ENCODE data around the gene ITSN2.
"Not testable (repeated sequence)": the region's sequence is repeated elsewhere in the genome, so short reads cannot be mapped to it uniquely, and the experiment has no call there.

Gene ITSN2

DNA sequence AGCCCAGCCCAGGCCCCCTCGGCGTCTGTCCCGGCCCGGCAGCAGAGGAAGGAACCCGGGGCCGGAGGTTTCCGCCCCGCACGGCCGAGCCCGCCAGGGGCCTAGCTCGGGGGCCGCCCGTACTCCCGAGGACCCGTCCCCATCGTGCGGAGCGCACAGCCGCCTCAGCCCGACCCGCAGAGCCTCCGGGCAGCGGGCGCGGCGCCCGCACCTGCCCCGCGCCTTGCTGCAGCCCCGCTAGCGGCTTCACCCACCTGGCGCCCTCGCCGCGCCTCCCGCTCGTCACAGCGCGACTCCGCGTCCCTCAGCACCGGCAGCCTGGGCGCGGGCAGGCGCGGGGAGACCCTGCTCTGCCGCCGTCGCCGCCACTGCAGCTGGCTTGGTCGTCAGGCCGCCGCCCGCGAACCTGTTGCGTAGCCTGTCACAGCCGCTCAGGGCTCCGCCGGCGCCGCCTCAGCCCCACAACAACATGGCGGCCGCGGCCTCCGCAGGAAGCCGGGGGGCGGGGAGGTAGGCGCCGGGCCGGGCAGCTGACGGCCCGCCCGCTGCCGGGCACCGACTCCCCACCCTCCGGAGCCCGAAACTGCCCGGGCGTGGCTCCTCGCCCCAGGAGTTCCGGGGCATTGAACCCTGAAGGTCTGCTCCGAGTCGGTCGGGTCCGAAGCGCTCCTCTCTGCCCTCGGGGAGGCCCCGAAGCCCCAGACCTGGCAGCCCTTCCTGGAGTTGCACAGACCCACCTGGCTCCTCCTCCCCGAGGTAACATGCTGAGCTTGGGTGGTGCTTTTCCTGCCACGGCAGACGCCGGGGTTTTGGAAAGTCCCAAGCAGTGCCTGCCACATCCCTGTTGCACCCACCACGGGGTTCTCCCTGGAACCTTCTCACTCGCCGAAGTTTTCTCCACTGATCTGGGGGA is at the start of gene ITSN2:
Gene ITSN2 (minus strand): TSS at position 487 of the 913 bp plus-strand sequence. CDS start 32,454 bp downstream, outside the sequence.
- DNase-seq, result peak; percentile 89

DNA sequence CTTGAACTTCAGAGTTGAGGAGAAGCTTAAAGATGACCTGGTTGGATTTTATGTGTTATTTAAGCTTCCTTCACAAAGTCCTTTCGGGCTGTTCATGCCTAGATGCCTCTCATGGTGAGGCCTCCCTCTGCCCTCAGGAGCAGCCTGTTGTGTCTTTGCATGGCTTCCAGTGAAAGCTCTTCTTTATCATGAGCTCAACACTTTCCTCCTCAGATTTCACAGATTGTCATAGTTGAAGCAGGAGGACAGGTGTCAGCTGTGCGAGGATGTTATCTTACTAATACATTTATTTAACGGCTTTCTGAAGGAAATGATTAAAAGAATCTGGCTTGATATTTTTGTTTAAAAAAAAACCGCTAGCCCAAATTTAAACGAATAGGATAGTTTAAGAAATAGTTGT is 48.8 kb upstream of the ITSN2 start:
- DNase-seq, result no peak

DNA sequence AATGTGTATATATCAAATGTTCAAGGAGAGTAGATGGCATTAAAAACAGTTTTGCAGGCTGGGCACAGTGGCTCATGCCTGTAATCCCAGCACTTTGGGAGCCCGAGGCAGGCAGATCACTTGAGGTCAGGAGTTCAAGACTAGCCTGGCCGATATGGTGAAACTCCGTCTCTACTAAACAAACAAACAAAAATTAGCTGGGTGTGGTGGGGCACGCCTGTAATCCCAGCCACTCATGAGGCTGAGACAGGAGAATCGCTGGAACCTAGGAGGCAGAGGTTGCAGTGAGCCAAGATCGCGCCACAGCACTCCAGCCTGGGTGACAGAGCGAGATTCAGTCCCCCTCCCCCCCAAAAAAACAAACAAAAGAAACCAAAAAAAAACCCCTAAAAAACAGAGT is 48.4 kb upstream of the ITSN2 start:
- DNase-seq, result not testable (repeated sequence)

DNA sequence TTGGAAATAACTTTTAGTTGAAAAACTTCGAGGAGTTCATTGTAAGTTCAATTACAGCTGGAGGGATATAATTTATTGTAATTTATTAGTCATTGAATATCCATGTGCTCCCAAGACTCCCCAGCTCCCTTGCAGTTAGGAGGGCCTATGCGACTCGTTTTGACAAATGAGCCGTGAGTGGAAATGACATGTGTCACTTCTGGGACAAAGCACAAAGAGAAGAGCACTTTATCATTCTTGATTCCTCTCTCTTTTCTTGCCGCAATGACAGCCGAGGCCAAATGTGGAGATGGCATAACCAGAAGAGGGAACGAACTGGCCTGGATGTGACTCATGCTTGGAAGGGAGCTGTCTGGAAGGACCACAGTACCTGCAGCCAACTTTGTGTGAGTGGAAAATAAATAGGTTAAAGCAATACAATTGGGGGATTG is 44.2 kb upstream of the ITSN2 start:
- DNase-seq, result no peak

DNA sequence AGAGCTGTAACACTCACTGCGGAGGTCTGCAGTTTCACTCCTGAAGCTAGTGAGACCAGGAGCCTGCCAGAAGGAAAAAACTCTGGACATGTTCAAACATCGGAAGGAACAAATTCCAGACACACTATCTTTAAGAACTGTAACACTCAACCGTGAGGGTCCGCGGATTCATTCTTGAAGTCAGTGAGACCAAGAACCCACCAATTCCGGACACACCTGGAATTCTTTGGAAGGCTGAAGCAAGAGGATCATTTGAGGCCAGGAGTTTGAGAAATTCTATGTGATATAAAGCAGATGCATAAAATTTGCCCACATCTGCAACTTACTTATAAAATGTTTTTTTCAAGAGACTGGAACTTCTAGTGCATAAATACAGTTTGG is 43.5 kb upstream of the ITSN2 start:
- no peak for DNase-seq

DNA sequence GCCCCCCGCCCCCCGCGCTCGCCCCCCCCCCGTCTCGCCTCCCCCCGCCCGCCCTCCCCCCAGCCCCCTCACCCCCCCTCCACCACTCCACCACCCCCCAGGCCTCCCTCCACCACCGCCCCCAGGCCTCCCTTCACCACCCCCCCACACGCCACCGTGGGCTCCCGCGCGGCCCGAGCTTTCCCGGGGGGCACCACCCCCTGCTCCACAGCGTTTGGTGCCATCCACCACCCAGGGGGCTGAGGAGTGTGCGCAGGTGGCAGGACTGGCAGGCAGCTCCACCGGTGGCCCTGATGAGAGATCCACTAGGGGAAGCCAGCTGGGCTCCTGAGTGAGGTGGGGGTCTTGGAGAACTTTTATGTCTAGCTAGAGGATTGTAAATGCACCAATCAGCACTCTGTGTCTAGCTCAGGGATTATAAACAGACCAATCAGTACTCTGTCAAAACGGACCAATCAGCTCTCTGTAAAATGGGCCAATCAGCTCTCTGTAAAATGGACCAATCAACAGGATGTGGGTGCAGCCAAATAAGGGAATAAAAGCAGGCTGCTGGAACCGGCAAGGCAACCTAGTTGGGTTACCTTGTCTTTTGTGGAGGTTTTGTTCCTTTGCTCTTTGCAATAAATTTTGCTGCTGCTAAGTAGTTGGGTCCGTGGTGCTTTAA is 43.0 kb upstream of the ITSN2 start:
- no peak for DNase-seq

DNA sequence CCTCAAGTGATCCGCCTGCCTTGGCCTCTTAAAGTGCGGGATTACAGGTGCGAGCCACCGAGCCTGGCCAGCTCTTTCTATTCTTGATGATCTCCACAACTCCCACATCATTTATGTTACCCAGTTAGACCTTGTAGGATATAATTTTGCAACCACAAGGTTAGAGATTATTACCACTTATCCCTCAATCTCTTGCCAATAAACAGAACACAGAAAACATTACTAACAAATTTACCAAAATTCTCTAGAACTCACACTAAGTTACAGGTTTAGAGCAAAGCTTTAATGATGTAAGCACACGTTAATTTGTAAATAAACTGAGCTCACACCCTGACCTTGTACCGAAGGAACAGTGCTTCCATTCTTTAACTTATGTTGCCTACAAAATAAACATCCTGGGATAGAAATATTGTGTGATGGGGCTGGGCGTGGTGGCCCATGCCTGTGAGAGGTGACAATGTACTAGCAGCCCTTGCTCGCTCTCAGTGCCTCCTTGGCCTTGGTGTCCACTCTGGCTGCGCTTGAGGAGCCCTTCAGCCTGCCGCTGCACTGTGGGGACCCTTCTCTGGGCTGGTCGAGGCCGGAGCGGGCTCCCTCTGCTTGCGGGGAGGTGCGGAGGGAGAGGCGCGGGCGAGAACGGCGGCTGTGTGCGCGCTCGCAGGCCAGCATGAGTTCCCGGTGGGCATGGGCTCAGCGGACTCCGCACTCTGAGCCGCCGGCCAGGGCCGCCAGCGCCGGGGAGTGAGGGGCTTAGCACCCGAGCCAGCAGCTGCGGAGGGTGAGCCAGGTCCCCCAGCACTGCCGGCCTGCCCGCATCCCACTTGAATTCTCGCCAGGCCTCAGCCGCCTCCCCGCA is 42.1 kb upstream of the ITSN2 start:
- DNase-seq, result no peak

DNA sequence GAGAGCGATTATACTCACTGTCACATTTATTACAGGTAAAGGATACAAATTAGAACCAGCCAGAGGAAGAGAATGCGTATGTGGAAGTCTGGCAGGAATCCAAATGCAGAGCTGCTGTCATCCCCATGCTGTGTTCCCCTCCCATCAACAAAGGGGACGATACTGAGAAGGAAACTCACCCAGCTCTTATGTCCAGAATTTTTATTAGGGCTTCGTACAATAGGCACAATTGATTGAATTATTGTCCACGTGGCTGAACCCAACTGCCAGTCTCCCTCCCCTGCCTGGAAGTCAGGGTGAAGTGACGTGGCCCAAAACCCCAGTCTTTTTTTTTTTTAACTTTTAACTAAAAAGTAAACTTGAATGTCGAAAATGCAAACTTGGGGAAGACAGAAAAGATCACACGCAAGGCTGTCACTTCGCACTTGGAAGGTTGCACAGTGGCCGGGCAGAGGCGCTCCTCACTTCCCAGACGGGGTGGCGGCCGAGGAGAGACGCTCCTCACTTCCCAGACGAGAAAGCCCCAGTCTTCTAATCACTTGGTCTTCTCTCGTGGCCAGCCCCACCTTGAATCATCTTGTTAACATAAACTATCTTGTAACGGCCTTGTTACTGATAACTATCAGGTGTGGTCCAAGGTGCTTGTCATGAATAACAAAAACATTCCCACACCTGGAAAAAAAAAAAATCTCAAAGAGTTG is 40.0 kb upstream of the ITSN2 start:
- DNase-seq, result no peak

DNA sequence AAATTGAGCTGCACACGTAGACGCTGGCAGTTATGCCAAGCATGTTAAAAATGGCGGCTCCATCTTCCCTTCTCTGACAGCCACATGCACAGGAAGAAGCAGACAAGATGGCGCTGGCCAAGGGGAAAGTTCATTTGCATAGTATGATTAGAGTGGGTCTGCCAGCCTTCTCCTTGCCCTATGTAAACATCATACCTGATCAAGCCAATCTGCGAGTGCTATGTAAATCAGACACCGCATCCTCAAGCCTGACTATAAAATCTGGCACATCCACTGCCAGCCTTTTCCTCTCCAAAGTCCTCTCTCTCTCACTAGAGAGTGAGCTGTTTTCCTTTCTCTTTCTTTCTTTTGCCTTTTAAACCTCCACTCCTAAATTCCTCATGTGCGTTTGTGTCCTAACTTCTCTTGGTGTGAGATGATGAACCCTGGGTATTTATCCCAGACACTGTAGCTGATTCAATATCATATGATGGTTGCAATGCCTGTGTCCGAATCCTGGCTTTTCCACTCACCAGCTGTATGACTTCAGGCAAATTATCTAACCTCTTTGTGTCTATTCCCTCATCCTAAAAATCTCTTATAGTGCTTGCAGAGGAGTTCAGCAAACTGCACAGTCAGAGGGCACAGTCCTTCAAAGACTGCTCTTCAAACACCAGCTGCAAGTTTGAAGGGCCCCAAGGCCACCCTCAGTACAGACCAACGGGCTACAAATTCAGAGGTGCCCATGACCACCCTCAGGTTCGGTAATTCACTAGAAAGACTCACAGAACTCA is 39.3 kb upstream of the ITSN2 start:
- DNase-seq, result no peak

DNA sequence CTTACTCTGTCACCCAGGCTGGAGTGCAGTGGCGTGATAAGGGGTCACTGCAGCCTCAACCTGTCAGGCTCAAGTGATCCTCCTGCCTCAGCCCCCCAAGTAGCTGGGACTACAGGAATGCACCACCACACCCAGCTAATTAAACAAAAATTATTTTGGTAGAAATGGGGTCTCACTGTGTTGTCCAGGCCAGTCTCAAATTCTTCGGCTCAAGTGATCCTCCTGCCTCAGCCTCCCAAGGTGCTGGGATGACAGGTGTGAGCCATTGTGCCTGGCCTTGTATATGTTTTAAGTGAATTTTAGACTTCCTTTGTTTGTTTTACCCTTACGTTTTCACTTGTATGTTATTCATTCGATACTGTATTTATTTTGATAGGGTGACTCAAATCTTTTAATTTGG is 34.7 kb upstream of the ITSN2 start:
- no peak for DNase-seq

DNA sequence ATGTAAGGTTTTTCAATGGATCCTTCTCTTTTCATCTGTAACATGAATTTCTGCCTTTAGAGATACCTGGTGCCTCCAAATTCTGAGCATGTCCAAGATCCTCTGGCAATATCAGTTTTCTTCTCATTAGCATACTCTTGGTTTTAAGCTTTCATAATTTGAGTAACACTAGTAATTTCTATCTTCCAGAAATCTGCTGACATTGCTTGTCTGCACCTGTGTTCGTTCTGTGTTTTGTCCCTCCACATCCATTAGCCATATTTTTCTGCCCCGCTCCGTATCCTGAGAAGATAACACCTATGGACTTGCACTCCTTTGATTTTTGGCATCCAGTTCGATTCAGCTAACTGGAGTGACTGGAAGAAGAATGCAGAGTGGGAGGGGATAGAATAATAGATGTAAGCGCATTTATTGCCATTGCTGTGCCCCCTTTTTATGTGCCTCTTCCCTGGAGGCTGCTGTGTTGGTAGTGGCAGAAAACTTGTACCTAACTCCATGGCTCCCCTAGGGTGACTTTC is 32.3 kb upstream of the ITSN2 start:
- DNase-seq, result no peak

DNA sequence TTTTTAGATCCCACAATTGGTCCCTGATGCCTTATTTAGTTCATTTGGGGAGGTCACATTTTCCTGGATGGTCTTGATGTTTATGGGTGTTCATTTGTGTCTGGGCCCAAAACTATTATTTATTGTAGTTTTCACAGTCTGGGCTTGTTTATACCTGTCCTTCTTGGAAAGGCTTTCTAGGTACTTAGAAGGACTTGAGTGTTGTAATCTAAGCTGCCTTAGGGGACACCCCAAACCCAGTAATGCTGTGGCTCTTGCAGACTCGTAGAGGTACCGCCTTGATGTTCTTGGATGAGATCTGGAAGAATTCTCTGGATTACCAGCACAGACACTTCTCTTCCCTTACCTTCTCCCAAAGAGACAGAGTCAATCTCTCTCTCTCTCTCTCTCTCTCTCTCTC is 25.0 kb upstream of the ITSN2 start:
- DNase-seq, result no peak

DNA sequence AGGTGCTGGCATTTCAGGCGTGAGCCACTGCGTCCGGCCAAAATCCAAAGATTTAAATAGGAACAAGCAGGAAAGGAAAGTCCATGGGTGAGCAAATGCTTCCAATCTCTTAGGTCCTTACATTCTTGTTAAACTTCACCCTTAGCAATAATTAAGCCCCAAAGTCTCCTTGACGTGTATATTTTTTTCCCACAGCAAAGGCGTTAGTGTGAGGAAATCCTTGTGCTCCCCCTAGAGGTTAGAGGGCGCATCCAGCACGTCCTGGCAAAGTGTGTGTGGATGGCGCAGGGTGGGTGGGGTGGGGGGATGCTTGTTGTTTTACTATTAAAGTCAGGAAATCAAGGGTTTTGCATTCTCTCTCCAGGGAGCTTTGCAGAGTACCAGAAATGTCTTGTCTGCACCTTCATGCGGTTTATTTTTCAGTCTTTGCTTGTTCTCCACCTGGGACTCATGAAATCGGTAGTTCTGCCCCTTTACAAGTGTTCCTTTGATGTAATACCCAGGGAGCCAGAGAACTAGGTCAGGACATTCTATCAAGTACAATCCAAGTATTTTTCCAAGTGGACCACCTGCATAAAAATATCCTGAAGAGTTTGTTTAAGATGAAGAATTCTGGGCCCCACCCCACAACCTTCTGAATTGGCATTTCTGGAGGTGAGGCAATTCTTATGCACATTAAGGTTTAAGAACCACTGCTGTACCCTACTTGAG is 22.2 kb upstream of the ITSN2 start:
- peak; percentile 68 for DNase-seq

DNA sequence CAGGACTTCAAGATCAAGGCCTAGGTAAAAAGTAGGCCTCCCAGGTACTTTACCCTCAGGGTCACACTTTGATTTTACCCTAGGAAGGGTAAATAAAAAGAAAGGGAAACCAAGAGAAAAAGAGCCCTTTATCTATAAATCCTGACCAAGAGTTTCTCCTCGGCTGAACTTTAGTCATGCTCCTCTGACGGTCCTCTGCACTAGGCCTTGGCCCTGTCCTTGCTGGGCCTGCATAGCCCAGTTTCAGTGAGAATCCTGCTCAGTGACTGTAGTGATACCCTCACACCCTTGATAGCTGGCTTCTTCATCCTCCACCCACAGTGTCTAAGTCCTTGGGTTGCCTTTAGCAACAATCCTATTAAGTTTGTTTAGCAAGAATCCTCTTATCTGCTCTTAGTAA is 20.5 kb upstream of the ITSN2 start:
- no peak for DNase-seq

DNA sequence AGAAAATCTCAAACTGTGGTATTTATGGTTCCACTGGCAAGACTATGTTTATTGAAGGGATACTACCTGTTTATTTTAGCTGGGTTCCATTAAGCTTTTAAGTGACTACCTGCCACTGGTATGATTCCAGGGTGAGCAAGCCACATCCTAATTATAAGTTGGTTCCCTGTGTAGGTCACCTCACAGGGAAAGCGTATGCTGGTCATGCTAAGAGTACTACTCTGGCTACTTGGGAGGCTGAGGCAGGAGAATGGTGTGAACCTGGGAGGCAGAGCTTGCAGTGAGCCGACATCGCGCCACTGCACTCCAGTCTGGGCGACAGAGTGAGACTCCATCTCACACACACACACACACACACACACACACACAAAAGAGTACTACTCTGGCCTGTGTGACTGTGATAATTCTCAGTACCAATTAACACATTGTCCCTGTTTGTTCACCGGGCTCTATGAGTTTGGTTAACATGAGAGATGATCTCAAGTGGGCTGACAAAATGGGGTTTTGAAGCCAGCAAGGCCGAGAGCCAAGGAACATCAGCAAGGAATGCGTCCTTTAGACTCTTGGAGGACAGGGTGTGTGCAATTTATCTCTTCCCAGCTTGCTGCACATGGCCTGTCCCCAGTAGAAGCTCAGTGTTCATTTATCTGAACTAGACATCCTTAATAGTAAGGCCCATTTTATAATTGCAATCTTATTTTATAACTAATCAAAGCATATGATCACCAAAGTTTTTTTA is 15.2 kb upstream of the ITSN2 start:
- no peak for DNase-seq

DNA sequence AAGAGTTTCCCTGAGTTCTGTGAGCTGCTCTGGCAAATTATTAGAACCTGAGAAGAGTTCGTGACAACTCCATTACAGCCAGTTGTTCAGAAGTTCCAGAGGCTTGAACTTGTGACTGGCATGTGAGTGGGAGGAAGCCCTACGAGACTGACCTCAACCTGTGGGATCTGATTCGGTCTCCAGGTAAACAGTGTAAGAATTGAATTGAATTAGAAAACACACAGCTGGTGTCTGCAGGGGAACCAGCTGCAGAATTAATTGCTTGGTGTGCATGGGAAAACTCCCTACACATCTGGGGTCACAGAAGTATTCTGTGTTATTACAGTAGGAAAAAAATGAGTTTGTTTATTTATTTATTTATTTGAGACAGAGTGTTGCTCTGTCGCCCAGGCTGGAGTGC is 14.0 kb upstream of the ITSN2 start:
- DNase-seq, result no peak

DNA sequence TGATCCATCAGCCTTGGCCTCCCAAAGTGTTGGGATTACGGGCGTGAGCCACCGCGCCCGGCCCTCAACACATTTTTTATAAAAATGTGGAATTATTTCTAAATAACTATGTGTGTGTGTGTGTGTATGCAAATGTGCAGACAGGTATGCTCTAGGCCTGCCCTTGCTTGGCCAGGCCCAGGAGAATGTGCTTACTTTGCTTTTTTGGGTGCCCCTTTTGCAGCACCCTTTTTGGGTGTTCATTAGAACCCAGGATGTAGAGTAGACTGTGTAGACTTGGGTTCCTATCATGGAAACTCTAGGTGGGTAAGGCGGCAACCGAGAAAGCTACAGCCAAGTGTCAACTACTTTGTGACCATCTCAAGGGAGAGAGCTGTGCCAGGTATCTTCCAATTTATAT is 11.7 kb upstream of the ITSN2 start:
- DNase-seq, result no peak

DNA sequence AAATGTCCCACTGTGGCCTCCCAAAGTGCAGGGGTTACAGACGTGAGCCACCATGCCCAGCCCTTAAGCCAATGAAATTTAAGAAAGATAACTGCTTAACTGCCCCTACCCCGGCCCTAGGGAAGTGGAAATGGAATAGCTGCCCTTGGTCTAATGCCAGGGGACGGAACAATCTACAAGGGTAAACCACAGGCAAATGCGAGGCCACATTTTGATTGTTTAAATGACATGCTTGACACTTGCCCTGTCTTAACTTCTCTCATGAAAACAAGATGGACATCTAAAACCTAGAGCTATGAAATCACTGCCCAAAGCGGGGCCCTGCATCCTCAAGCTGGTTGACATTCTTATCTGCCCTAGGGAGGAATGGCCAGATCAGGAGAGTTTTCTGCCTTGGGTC is 5.5 kb upstream of the ITSN2 start:
- no peak for DNase-seq

DNA sequence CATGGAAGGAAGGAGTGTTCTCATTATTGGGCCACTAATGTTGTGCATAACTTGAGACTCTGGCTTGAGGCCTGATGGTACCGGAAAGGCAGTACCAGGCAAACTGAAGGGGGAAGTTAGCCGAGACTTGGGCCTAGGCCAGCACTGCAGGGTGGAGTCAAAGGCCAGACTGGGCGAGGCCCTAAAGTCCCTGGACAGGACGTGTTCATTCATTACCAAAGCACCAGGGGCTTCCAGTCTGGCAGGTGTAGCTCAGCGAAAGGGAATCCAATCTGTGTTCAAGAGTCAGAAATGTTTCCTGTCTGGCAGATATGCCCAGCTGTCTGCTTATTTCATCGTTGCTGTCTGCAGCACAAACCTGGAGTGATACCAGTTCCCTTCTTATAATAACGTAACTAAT is 4.7 kb upstream of the ITSN2 start:
- DNase-seq, result peak; percentile 69

DNA sequence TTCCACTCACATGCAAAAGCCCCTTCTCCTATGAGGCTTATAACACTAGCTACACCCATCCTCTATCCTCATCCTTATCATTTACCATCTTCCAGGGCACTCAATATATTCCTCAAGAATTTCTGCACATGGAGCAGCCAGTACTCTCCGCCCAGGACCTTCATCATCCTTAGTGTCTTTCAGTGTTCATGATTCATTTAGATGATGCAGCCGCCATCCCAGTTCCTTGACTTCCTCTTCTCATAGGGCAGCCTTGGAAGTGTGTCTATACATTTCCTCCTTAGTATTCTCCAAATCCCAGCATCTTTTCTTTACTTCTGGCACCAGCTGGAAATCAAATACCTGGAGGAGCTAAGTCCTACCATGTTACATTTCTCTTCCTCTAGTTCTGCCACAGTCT is 3.0 kb upstream of the ITSN2 start:
- no peak for DNase-seq
